DOHH2 (cell line): ENCODE data around the gene POMGNT1.

Experiments
- EZH2phosphoT487 ChIP-seq: fragments of 200-600 bp; sonication (generic); IDR thresholded peaks from 2 replicates; pipeline ENCODE4 v1.6.1; 2017; ENCODE audit warnings: borderline replicate concordance, mild to moderate bottlenecking, antibody characterized with exemption, low read length, moderate library complexity, mixed read lengths
- TF ChIP-seq, protein P1 (sequence below): fragments of 200-600 bp; sonication (generic); IDR thresholded peaks from one replicate; pipeline ENCODE4 v1.5.1; 2014; ENCODE audit warnings: antibody characterized with exemption, mild to moderate bottlenecking, low read depth, low read length; ENCODE audit not compliant: poor library complexity, severe bottlenecking

DNA sequence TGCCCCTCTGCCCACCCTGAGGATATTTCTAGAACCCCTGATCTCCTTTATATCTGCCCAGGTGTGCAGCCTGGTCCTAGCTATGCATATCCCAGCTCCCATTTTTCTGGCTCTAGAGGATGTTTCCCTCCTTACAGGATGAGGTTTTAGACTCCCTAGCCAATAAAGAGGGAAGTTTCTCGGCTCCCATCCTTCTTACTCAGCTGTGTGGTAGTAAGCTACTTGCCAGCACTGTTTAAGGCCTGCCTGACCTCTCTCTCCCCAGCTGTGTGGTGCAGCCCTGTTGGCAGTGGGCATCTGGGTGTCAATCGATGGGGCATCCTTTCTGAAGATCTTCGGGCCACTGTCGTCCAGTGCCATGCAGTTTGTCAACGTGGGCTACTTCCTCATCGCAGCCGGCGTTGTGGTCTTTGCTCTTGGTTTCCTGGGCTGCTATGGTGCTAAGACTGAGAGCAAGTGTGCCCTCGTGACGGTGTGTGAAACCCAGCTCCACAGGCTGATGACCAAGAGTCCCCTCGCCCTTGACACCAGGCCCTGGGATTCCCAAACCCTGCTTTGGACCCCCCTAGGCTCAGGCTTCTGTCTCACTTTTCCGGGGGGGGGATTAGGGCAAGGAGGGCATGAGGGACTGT lies 14.2 kb downstream of the POMGNT1 start:
- TF ChIP-seq, protein P1, sequence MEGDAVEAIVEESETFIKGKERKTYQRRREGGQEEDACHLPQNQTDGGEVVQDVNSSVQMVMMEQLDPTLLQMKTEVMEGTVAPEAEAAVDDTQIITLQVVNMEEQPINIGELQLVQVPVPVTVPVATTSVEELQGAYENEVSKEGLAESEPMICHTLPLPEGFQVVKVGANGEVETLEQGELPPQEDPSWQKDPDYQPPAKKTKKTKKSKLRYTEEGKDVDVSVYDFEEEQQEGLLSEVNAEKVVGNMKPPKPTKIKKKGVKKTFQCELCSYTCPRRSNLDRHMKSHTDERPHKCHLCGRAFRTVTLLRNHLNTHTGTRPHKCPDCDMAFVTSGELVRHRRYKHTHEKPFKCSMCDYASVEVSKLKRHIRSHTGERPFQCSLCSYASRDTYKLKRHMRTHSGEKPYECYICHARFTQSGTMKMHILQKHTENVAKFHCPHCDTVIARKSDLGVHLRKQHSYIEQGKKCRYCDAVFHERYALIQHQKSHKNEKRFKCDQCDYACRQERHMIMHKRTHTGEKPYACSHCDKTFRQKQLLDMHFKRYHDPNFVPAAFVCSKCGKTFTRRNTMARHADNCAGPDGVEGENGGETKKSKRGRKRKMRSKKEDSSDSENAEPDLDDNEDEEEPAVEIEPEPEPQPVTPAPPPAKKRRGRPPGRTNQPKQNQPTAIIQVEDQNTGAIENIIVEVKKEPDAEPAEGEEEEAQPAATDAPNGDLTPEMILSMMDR: no peak
- TF ChIP-seq EZH2phosphoT487: no peak
